Liver (tissue), 9 donors: ENCODE results near the gene KMT5B. TPM values are rescaled to one million over a fixed set of nuclear protein-coding genes. Genes with fewer than 3 reads are reported as not detected.

ENCODE experiments used
- DNase-seq: peaks from one replicate; pipeline ENCODE4 v3.0.0-alpha.2; 2017; ENCODE audit warnings: low spot score
- H3K27ac ChIP-seq, 2 donors: one replicate each; pipeline ENCODE4 v1.7.0; 2013; ENCODE audit warnings: inconsistent platforms in 2 of 2, low read length in 2 of 2, control low read depth in 1 of 2, low read depth in 1 of 2, mild to moderate bottlenecking in 1 of 2
- H3K27me3 ChIP-seq, 4 donors: one replicate each; pipeline versions ENCODE4 v1.6.1 to v1.7.0; 2013; ENCODE audit warnings: low read length in 3 of 4, inconsistent platforms in 1 of 4, mild to moderate bottlenecking in 1 of 4, moderate library complexity in 1 of 4; ENCODE audit not compliant: control insufficient read depth in 4 of 4, insufficient read depth in 4 of 4
- H3K36me3 ChIP-seq, 4 donors: one replicate each; pipeline versions ENCODE4 v1.6.1 to v1.7.0; 2013; ENCODE audit warnings: low read length in 3 of 4, mild to moderate bottlenecking in 3 of 4, low read depth in 1 of 4, moderate library complexity in 1 of 4; ENCODE audit not compliant: control insufficient read depth in 4 of 4, insufficient read depth in 3 of 4
- H3K4me1 ChIP-seq, 4 donors: one replicate each; pipeline versions ENCODE4 v1.6.1 to v1.7.0; 2013; ENCODE audit warnings: low read length in 3 of 4, mild to moderate bottlenecking in 3 of 4, moderate library complexity in 1 of 4; ENCODE audit not compliant: control insufficient read depth in 4 of 4, insufficient read depth in 4 of 4
- H3K4me3 ChIP-seq, 3 donors: one replicate each; pipeline versions ENCODE4 v1.6.1 to v1.7.0; 2013; ENCODE audit warnings: low read length in 3 of 3, control low read depth in 1 of 3, low read depth in 1 of 3, mild to moderate bottlenecking in 1 of 3
- H3K9ac ChIP-seq, 2 donors: one replicate each; pipeline ENCODE4 v1.7.0; 2013; ENCODE audit warnings: low read length in 2 of 2, mild to moderate bottlenecking in 2 of 2, moderate library complexity in 2 of 2, control low read depth in 1 of 2, low read depth in 1 of 2
- H3K9me3 ChIP-seq, 4 donors: one replicate each; pipeline versions ENCODE4 v1.6.1 to v1.7.0; 2013; ENCODE audit warnings: low read length in 3 of 4; ENCODE audit not compliant: control insufficient read depth in 4 of 4
- ATF3 ChIP-seq: IDR thresholded peaks from 2 replicates; pipeline ENCODE4 v1.6.1; 2016; ENCODE audit warnings: antibody characterized with exemption
- CTCF ChIP-seq: fragments of 150-350 bp; IDR thresholded peaks from 2 replicates; pipeline ENCODE4 v1.5.1; 2017; ENCODE audit warnings: improper control_type of control experiment, low read depth, low read length; ENCODE audit not compliant: missing input control
- EGR1 ChIP-seq, 2 donors: IDR thresholded peaks; 2 replicates each; pipeline ENCODE4 v1.6.1; 2016 to 2018; ENCODE audit warnings: antibody characterized with exemption in 2 of 2, low read depth in 2 of 2
- FOXA1 ChIP-seq: IDR thresholded peaks from 2 replicates; pipeline ENCODE4 v1.6.1; 2016; ENCODE audit warnings: antibody characterized with exemption
- FOXA2 ChIP-seq: IDR thresholded peaks from 2 replicates; pipeline ENCODE4 v1.6.1; 2016; ENCODE audit warnings: antibody characterized with exemption
- GABPA ChIP-seq, 2 donors: IDR thresholded peaks in 1 of 2; conservative IDR thresholded peaks in 1 of 2; 2 replicates each; pipeline ENCODE4 v1.6.1; 2016; ENCODE audit warnings: antibody characterized with exemption in 2 of 2, mild to moderate bottlenecking in 1 of 2, moderate library complexity in 1 of 2
- HNF4A ChIP-seq, 2 donors: conservative IDR thresholded peaks; 2 replicates each; pipeline ENCODE4 v1.6.1; 2016; ENCODE audit warnings: antibody characterized with exemption in 2 of 2, mild to moderate bottlenecking in 2 of 2
- HNF4G ChIP-seq: IDR thresholded peaks from 2 replicates; pipeline ENCODE4 v1.6.1; 2016; ENCODE audit warnings: antibody characterized with exemption
- JUND ChIP-seq, 2 donors: IDR thresholded peaks; 2 replicates each; pipeline ENCODE4 v1.6.1; 2016; ENCODE audit warnings: antibody characterized with exemption in 2 of 2
- MAX ChIP-seq: IDR thresholded peaks from 2 replicates; pipeline ENCODE4 v1.6.1; 2016; ENCODE audit warnings: antibody characterized with exemption
- NR2F2 ChIP-seq: IDR thresholded peaks from 2 replicates; pipeline ENCODE4 v1.6.1; 2016; ENCODE audit warnings: antibody characterized with exemption
- RAD21 ChIP-seq, 2 donors: IDR thresholded peaks; 2 replicates each; pipeline ENCODE4 v1.6.1; 2016; ENCODE audit warnings: antibody characterized with exemption in 2 of 2, mild to moderate bottlenecking in 2 of 2
- REST ChIP-seq: IDR thresholded peaks from 2 replicates; pipeline ENCODE4 v1.6.1; 2016; ENCODE audit warnings: antibody characterized with exemption, mild to moderate bottlenecking
- RXRA ChIP-seq, 2 donors: IDR thresholded peaks; 2 replicates each; pipeline ENCODE4 v1.6.1; 2017 to 2018; ENCODE audit warnings: antibody characterized with exemption in 2 of 2, mild to moderate bottlenecking in 1 of 2
- SP1 ChIP-seq: IDR thresholded peaks from 2 replicates; pipeline ENCODE4 v1.6.1; 2018; ENCODE audit warnings: antibody characterized with exemption, mild to moderate bottlenecking
- TAF1 ChIP-seq: conservative IDR thresholded peaks from 2 replicates; pipeline ENCODE4 v1.6.1; 2016; ENCODE audit warnings: antibody characterized with exemption, mild to moderate bottlenecking
- YY1 ChIP-seq: IDR thresholded peaks from 2 replicates; pipeline ENCODE4 v1.6.1; 2016; ENCODE audit warnings: antibody characterized with exemption, mild to moderate bottlenecking
- ZBTB33 ChIP-seq: IDR thresholded peaks from 2 replicates; pipeline ENCODE4 v1.6.1; 2016; ENCODE audit warnings: antibody characterized with exemption
- WGBS: extraction: QIAGEN DNeasy Blood & Tissue Kit; methylation state at CpG from one replicate; pipeline ENCODE4 v1.1.7; 2013; 5-methylcytosine and 5-hydroxymethylcytosine counted together
- polyA plus RNA-seq, 2 donors: library from polyadenylated mRNA; stranded (reverse) in 1 of 2; unstranded in 1 of 2; fragments of 200-250 nt in 1 of 2; fragments of >200 nt in 1 of 2; fragmentation: Nextera tagmentation in 1 of 2; extraction: Ambion mirVana in 1 of 2; gene quantifications; one replicate each; pipeline versions ENCODE4 v1.2.1 to v1.2.3, GENCODE V29; 2013 to 2015
- total RNA-seq, 2 donors: library from RNA; depleted of rRNA; stranded (reverse); fragments of >200 nt; gene quantifications; one replicate each; pipeline ENCODE4 v1.2.3, GENCODE V29; 2014
- donor health status: healthy.
- donor health status: healthy.
- donor health status: healthy.
- donor health status: healthy.
- donor health status: healthy.

The KMT5B gene
- total and polyA plus RNA-seq, 4 donors = 8.7 to 33.8 (median 14.8) TPM

- DNase-seq = no peak
- Histone ChIP-seq H3K27me3 (no peaks in the 10 kb centered on the region), H3K36me3 (no peaks in the 10 kb centered on the region), H3K4me3 (no peak overlapping the region), H3K9me3 (no peaks in the 10 kb centered on the region), H3K4me1 (peaks cover 29 to 55% (median 43%) of the 10 kb centered on the region in 4 donors), H3K27ac (no peak overlapping the region), H3K9ac (no peak overlapping the region)
- TF ChIP-seq HNF4G = no peak
- TF ChIP-seq YY1 = no peak
- no peak for TF ChIP-seq REST
- no peak for TF ChIP-seq TAF1
- no peak for TF ChIP-seq GABPA (IDR thresholded peaks at IDR 0.05 in 1 of 2, conservative IDR thresholded peaks at IDR 0.05 in 1 of 2)
- TF ChIP-seq FOXA2 = no peak
- no peak for TF ChIP-seq FOXA1
- TF ChIP-seq CTCF = no peak
- no peak for TF ChIP-seq SP1
- no peak for TF ChIP-seq HNF4A (conservative IDR thresholded peaks at IDR 0.05)
- TF ChIP-seq MAX = no peak
- no peak for TF ChIP-seq RAD21 (IDR thresholded peaks at IDR 0.05)
- TF ChIP-seq ATF3 = no peak
- TF ChIP-seq EGR1 (IDR thresholded peaks at IDR 0.05; ENCODE audit: low read depth in 2 of 2) = no peak
- TF ChIP-seq JUND (IDR thresholded peaks at IDR 0.05) = no peak
- TF ChIP-seq NR2F2 = no peak
- no peak for TF ChIP-seq RXRA (IDR thresholded peaks at IDR 0.05)
- TF ChIP-seq ZBTB33 = no peak
- WGBS = 83% methylated on average over 4 of the region's 4 CpGs
Measured at GRCh38 chr11:68143310-68143689, 69.8 kb downstream of the KMT5B start.
